CD14-positive monocyte (primary cell): ENCODE data around the gene TSPAN16. TPM values are rescaled to one million over a fixed set of nuclear protein-coding genes. Genes with fewer than 3 reads are reported as not detected.
A peak's percentile ranks its signal among the peaks of the same experiment; 100 is the strongest.

Experiments used
- DNase-seq, 3 donors: peaks; one replicate each; pipeline ENCODE4 v3.0.0-alpha.2; 2011 to 2022
- H2AFZ ChIP-seq: 2 replicates; pipeline ENCODE4 v1.6.0; 2012; ENCODE audit warnings: mild to moderate bottlenecking, low read depth, low read length, inconsistent platforms; ENCODE audit not compliant: insufficient read depth, poor library complexity, severe bottlenecking
- H3K27ac ChIP-seq, 2 donors: 1 replicate in 1 of 2; 2 replicates in 1 of 2; pipeline ENCODE4 v1.5.1; 2012 to 2013; ENCODE audit warnings: low read length in 2 of 2, control low read depth in 1 of 2, inconsistent platforms in 1 of 2, low read depth in 1 of 2, mild to moderate bottlenecking in 1 of 2
- H3K27me3 ChIP-seq, 2 donors: one replicate each; pipeline versions ENCODE4 v1.6.0 to v1.6.1; 2011 to 2013; ENCODE audit warnings: low read length in 2 of 2; ENCODE audit not compliant: control insufficient read depth in 2 of 2, insufficient read depth in 2 of 2
- H3K36me3 ChIP-seq, 2 donors: replicated peaks in 1 of 2; 1 replicate in 1 of 2; 2 replicates in 1 of 2; pipeline versions ENCODE4 v1.5.1 to v1.6.1; 2012 to 2013; ENCODE audit warnings: low read length in 2 of 2, control low read depth in 1 of 2, inconsistent platforms in 1 of 2, mild to moderate bottlenecking in 1 of 2; ENCODE audit not compliant: insufficient read depth in 2 of 2, control insufficient read depth in 1 of 2
- H3K4me1 ChIP-seq, 2 donors: 1 replicate in 1 of 2; 2 replicates in 1 of 2; pipeline versions ENCODE4 v1.5.1 to v1.6.1; 2012 to 2013; ENCODE audit warnings: low read length in 2 of 2, control low read depth in 1 of 2, inconsistent platforms in 1 of 2, mild to moderate bottlenecking in 1 of 2, moderate library complexity in 1 of 2; ENCODE audit not compliant: insufficient read depth in 2 of 2, control insufficient read depth in 1 of 2
- H3K4me2 ChIP-seq: replicated peaks from 2 replicates; pipeline ENCODE3; 2012; ENCODE audit warnings: low read length, moderate library complexity, mild to moderate bottlenecking; ENCODE audit not compliant: poor library complexity, severe bottlenecking; ENCODE audit errors: extremely low read depth
- H3K4me3 ChIP-seq, 3 experiments: fragments of 200-600 bp in 1 of 3; sonication (generic) in 1 of 3; replicated peaks in 1 of 3; 1 replicate in 2 of 3; 2 replicates in 1 of 3; pipeline ENCODE4 v1.5.1; 2011 to 2013; ENCODE audit warnings: low read length in 3 of 3, mild to moderate bottlenecking in 3 of 3, control low read depth in 2 of 3, low read depth in 2 of 3, inconsistent platforms in 1 of 3, moderate library complexity in 1 of 3
- H3K79me2 ChIP-seq: 2 replicates; pipeline ENCODE4 v1.6.0; 2012; ENCODE audit warnings: mild to moderate bottlenecking, control low read depth, inconsistent platforms, low read length, moderate library complexity; ENCODE audit not compliant: insufficient read depth
- H3K9ac ChIP-seq: 2 replicates; pipeline ENCODE4 v1.6.0; 2017; ENCODE audit warnings: low read length, mild to moderate bottlenecking; ENCODE audit not compliant: insufficient read depth, poor library complexity, severe bottlenecking
- H3K9me3 ChIP-seq, 2 donors: replicated peaks in 1 of 2; 1 replicate in 1 of 2; 2 replicates in 1 of 2; pipeline versions ENCODE4 v1.5.1 to v1.6.1; 2012 to 2013; ENCODE audit warnings: low read length in 2 of 2, control low read depth in 1 of 2; ENCODE audit not compliant: control insufficient read depth in 1 of 2, insufficient read depth in 1 of 2
- H4K20me1 ChIP-seq: 2 replicates; pipeline ENCODE4 v1.6.0; 2012; ENCODE audit warnings: mild to moderate bottlenecking, low read length, control low read depth, moderate library complexity; ENCODE audit not compliant: insufficient read depth
- H3K27ac Mint-ChIP-seq, 7 donors: one replicate each; pipeline ENCODE4 v1.8.0; 2020; ENCODE audit warnings: mild to moderate bottlenecking in 7 of 7, mixed read lengths in 7 of 7, moderate library complexity in 6 of 7, inconsistent platforms in 2 of 7
- H3K27me3 Mint-ChIP-seq, 3 donors: one replicate each; pipeline ENCODE4 v1.8.0; 2021 to 2022; ENCODE audit warnings: low read depth in 3 of 3, mild to moderate bottlenecking in 3 of 3, mixed read lengths in 3 of 3, moderate library complexity in 3 of 3, inconsistent platforms in 1 of 3
- H3K36me3 Mint-ChIP-seq, 2 donors: one replicate each; pipeline ENCODE4 v1.8.0; 2020; ENCODE audit warnings: mixed read lengths in 2 of 2, inconsistent platforms in 1 of 2, mild to moderate bottlenecking in 1 of 2
- H3K4me1 Mint-ChIP-seq: one replicate; pipeline ENCODE4 v1.8.0; 2020; ENCODE audit warnings: mild to moderate bottlenecking, mixed read lengths
- H3K4me3 Mint-ChIP-seq, 2 donors: one replicate each; pipeline ENCODE4 v1.8.0; 2020; ENCODE audit warnings: mild to moderate bottlenecking in 2 of 2, mixed read lengths in 2 of 2, moderate library complexity in 1 of 2
- H3K9me3 Mint-ChIP-seq, 7 donors: one replicate each; pipeline ENCODE4 v1.8.0; 2020 to 2022; ENCODE audit warnings: mixed read lengths in 7 of 7, mild to moderate bottlenecking in 6 of 7, moderate library complexity in 6 of 7, inconsistent platforms in 2 of 7
- WGBS: methylation state at CpG from one replicate; pipeline ENCODE4 v1.1.5; 2013; ENCODE audit warnings: missing lambda C conversion rate; ENCODE audit not compliant: insufficient coverage; 5-methylcytosine and 5-hydroxymethylcytosine counted together
- intact Hi-C, 2 donors: fragments of 100-400 bp; cut with micrococcal nuclease; formaldehyde crosslinking; loops; one replicate each; pipeline versions ENCODE4 v1.15.0 to v1.15.1; 2023
- polyA plus RNA-seq, 3 donors: library from polyadenylated mRNA; depleted of rRNA in 1 of 3; unstranded in 2 of 3; stranded (reverse) in 1 of 3; fragments of 300-500 nt in 2 of 3; fragments of >200 nt in 1 of 3; fragmentation: Illumina TruSeq in 2 of 3; gene quantifications; 1 replicate in 2 of 3; 2 replicates in 1 of 3; pipeline ENCODE4 v1.2.3, GENCODE V29; 2012 to 2021
- TF ChIP-seq, protein P1 (sequence below): fragments of 200-600 bp; IDR thresholded peaks from one replicate; pipeline ENCODE4 v1.8.0; 2022; ENCODE audit warnings: antibody characterized with exemption, mild to moderate bottlenecking

The TSPAN16 gene
- polyA plus RNA-seq, 3 donors, result 0.08 to 0.31 TPM; not detected in 1

GRCh38 chr19:11355160-11356073 is 59.5 kb downstream of the TSPAN16 start, which contains the start of gene PLPPR2:
Gene PLPPR2 (plus strand): TSS chr19:11355432. CDS start chr19:11357674, 2,242 bp downstream.
- Histone ChIP-seq H3K4me3 (peak within 1 kb of the TSS; percentile 67 to 87 (median 73)), H3K27me3 (no peaks in the 10 kb centered on the region), H2AFZ (peak within 1 kb of the TSS; percentile 67), H3K36me3 (peaks cover 12 to 29% of the 10 kb centered on the region in 2 donors), H3K79me2 (peaks cover 14% of the 10 kb centered on the region), H3K9me3 (no peaks in the 10 kb centered on the region), H3K9ac (peak within 1 kb of the TSS; percentile 66), H4K20me1 (peaks cover 35% of the 10 kb centered on the region), H3K4me2 (peak within 1 kb of the TSS; percentile 95), H3K4me1 (peaks cover 18 to 26% of the 10 kb centered on the region in 2 donors), H3K27ac (peak within 1 kb of the TSS in 1 of 2 donors; percentile 69)
- Mint-ChIP-seq H3K36me3 (peaks cover 35 to 62% of the 10 kb centered on the region in 2 donors), H3K27me3 (peaks cover 4 to 6% (median 5%) of the 10 kb centered on the region in 3 donors), H3K9me3 (peaks cover 0 to 2% (median 0%) of the 10 kb centered on the region in 7 donors), H3K4me1 (peaks cover 37% of the 10 kb centered on the region), H3K27ac (peak within 1 kb of the TSS; percentile 79 to 94 (median 86)), H3K4me3 (peak within 1 kb of the TSS; percentile 84 to 96)
- intact Hi-C loops, result loop anchor here in 1 of 2 donors (1.0 kb wide), 1 partner anchor 9 kb away; the partner anchor contains the start of genes CCDC159 and TMEM205
- TF ChIP-seq, protein P1, sequence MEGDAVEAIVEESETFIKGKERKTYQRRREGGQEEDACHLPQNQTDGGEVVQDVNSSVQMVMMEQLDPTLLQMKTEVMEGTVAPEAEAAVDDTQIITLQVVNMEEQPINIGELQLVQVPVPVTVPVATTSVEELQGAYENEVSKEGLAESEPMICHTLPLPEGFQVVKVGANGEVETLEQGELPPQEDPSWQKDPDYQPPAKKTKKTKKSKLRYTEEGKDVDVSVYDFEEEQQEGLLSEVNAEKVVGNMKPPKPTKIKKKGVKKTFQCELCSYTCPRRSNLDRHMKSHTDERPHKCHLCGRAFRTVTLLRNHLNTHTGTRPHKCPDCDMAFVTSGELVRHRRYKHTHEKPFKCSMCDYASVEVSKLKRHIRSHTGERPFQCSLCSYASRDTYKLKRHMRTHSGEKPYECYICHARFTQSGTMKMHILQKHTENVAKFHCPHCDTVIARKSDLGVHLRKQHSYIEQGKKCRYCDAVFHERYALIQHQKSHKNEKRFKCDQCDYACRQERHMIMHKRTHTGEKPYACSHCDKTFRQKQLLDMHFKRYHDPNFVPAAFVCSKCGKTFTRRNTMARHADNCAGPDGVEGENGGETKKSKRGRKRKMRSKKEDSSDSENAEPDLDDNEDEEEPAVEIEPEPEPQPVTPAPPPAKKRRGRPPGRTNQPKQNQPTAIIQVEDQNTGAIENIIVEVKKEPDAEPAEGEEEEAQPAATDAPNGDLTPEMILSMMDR, result no peak
- DNase-seq, result peak; percentile 87 to 90 (median 88)
- 3% methylated on average over 46 of the region's 62 CpGs for WGBS

DNA sequence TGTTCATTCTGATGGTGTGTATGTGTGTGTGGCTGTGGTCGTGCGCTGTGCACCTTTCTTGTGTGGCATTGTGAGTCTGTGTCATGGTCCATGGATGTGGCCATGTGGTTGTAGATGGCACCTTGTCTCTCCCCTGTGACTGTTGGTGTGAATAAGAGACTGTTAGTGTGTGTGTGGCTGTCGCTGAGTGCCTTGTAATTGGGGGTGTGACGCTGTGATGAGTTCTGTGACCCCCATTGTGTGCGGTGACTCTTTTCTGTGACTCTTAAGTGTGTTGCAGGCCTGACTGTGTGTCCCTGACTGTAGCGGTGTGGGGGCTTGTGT is 60.1 kb downstream of the TSPAN16 start:
- Mint-ChIP-seq H3K36me3 (peaks cover 37 to 65% of the 10 kb centered on the region in 2 donors), H3K4me3 (peak overlapping the region; percentile 84 to 96), H3K4me1 (peaks cover 37% of the 10 kb centered on the region), H3K27ac (peak overlapping the region in 6 of 7 donors; percentile 80 to 94 (median 87)), H3K27me3 (peaks cover 4 to 6% (median 5%) of the 10 kb centered on the region in 3 donors), H3K9me3 (peaks cover 0 to 2% (median 0%) of the 10 kb centered on the region in 7 donors)
- Histone ChIP-seq H3K4me1 (peaks cover 18 to 26% of the 10 kb centered on the region in 2 donors), H3K79me2 (peaks cover 14% of the 10 kb centered on the region), H3K9ac (peak overlapping the region; percentile 66), H3K4me3 (peak overlapping the region; percentile 67 to 87 (median 73)), H4K20me1 (peaks cover 41% of the 10 kb centered on the region), H2AFZ (peak overlapping the region; percentile 67), H3K4me2 (peak overlapping the region; percentile 95), H3K27me3 (no peaks in the 10 kb centered on the region), H3K27ac (peak overlapping the region in 1 of 2 donors; percentile 69), H3K9me3 (no peaks in the 10 kb centered on the region), H3K36me3 (peaks cover 18 to 35% of the 10 kb centered on the region in 2 donors)
- 95% methylated on average over 6 of the region's 6 CpGs for WGBS
- no peak for DNase-seq
- intact Hi-C loops, result no loop called here
- TF ChIP-seq, protein P1, result no peak
